ENCODE data around the gene ATG9B.

The ATG9B gene

DNA sequence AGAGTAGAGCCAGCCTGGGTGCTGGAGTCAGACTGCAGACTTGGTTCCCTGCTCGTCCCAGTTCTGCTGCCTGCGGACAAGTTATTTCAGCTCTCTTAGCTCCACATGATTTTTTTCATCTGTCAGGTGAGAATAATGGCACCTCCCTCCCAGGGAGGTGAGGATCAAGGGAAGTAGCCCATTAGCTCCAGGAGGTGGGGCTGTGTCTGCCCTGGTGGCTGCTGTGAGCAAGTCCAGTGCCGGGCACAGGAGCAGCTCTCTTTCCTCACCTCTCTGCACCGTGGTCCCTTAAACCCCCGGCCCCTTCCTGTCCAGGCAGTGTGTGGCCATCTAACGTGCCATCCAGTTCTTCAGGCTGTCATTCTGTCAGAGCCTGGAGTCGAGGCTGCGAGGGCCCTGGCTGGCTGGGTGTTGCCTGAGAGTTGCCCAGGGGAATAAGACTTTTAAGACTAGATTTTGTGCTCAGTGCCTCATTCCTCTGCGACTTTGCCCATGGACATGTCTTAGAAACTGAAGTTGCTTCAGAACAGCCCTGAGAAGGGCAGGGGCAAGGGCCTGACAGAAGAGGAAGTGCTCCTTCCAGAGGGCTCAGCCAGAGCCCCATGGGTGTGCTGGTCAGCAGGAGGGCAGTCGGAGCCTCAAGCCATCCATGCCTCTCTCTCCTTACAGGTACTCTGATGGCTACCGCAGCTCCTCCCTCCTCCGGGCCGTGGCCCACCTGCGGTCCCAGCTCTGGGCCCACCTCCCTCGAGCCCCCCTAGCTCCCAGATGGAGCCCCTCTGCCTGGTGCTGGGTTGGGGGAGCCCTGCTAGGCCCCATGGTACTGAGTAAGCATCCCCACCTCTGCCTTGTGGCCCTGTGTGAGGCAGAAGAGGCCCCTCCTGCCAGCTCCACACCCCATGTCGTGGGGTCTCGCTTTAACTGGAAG is 8.9 kb upstream of the ATG9B start:
- H3K27me3 ChIP-seq (ENCODE audit: insufficient read depth, poor library complexity, severe bottlenecking) = no peaks in the 10 kb centered on the region
- H3K27ac ChIP-seq (replicated peaks) = no peak overlapping the region
- no peak for TF ChIP-seq GABPA (IDR thresholded peaks at IDR 0.05; ENCODE audit: low read depth)
- peak; percentile 54; the same call in 1 of the 2 replicates for TF ChIP-seq SPI1 (IDR thresholded peaks at IDR 0.05; ENCODE audit: borderline replicate concordance, low read depth)
- no peak overlapping the region for H3K4me3 ChIP-seq (replicated peaks; ENCODE audit: insufficient read depth, low read length)
- no peak for DNase-seq (ENCODE audit: low read depth in 1 of 2, low spot score in 1 of 2)

DNA sequence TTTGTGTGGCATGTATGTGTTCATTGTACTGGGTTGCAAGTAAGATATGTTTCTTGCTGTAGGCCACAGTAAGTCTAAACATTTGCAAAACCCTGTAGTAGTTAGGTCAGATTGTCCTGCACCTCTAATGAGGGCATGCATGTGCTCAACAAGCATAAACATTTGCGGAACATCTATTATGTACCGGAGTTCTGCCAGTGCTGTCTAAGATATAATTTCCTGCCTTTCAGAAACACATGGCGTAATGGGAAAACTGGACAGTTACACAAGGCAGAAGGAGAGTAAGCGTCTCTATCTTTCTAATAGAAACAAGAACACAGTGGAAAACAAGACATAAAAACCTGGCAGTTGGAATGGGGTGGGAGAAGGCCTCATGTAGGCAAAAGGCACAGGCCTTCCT is 6.7 kb upstream of the ATG9B start:
- Histone ChIP-seq H3K4me3 (replicated peaks; ENCODE audit: insufficient read depth, low read length) (no peak overlapping the region), H3K27ac (replicated peaks) (no peak overlapping the region), H3K27me3 (ENCODE audit: insufficient read depth, poor library complexity, severe bottlenecking) (no peaks in the 10 kb centered on the region)
- TF ChIP-seq CTCF (IDR thresholded peaks at IDR 0.05; ENCODE audit: insufficient read depth, low read length) (no peak), SPI1 (IDR thresholded peaks at IDR 0.05; ENCODE audit: borderline replicate concordance, low read depth) (no peak), POLR2AphosphoS5 (IDR thresholded peaks at IDR 0.05; ENCODE audit: low read depth) (no peak), GABPA (IDR thresholded peaks at IDR 0.05; ENCODE audit: low read depth) (no peak)
- TF ChIP-seq, protein P1, sequence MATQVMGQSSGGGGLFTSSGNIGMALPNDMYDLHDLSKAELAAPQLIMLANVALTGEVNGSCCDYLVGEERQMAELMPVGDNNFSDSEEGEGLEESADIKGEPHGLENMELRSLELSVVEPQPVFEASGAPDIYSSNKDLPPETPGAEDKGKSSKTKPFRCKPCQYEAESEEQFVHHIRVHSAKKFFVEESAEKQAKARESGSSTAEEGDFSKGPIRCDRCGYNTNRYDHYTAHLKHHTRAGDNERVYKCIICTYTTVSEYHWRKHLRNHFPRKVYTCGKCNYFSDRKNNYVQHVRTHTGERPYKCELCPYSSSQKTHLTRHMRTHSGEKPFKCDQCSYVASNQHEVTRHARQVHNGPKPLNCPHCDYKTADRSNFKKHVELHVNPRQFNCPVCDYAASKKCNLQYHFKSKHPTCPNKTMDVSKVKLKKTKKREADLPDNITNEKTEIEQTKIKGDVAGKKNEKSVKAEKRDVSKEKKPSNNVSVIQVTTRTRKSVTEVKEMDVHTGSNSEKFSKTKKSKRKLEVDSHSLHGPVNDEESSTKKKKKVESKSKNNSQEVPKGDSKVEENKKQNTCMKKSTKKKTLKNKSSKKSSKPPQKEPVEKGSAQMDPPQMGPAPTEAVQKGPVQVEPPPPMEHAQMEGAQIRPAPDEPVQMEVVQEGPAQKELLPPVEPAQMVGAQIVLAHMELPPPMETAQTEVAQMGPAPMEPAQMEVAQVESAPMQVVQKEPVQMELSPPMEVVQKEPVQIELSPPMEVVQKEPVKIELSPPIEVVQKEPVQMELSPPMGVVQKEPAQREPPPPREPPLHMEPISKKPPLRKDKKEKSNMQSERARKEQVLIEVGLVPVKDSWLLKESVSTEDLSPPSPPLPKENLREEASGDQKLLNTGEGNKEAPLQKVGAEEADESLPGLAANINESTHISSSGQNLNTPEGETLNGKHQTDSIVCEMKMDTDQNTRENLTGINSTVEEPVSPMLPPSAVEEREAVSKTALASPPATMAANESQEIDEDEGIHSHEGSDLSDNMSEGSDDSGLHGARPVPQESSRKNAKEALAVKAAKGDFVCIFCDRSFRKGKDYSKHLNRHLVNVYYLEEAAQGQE (IDR thresholded peaks at IDR 0.05; ENCODE audit: insufficient replicate concordance, low read depth) = no peak
- no peak for DNase-seq (ENCODE audit: low read depth in 1 of 2, low spot score in 1 of 2)

- no peak for TF ChIP-seq POLR2AphosphoS5 (IDR thresholded peaks at IDR 0.05; ENCODE audit: low read depth)
- no peak for TF ChIP-seq CTCF (IDR thresholded peaks at IDR 0.05; ENCODE audit: insufficient read depth, low read length)
- no peak for TF ChIP-seq GABPA (IDR thresholded peaks at IDR 0.05; ENCODE audit: low read depth)
- TF ChIP-seq SPI1 (IDR thresholded peaks at IDR 0.05; ENCODE audit: borderline replicate concordance, low read depth) = no peak
- TF ChIP-seq, protein P1 (IDR thresholded peaks at IDR 0.05; ENCODE audit: insufficient replicate concordance, low read depth) = no peak
- no peaks in the 10 kb centered on the region for H3K27me3 ChIP-seq (ENCODE audit: insufficient read depth, poor library complexity, severe bottlenecking)
- no peak for DNase-seq (ENCODE audit: low read depth in 1 of 2, low spot score in 1 of 2)
- peak overlapping the region; percentile 71 for H3K4me3 ChIP-seq (replicated peaks; ENCODE audit: insufficient read depth, low read length)
- H3K27ac ChIP-seq (replicated peaks) = peak overlapping the region; percentile 75
Measured at GRCh38 chr7:151028948-151029501, 4.7 kb upstream of the ATG9B start.

All from HL-60 (cell line).